GM21381 (cell line): ENCODE results near the gene FCAMR.

ENCODE experiments used
- ATAC-seq: cut with Tn5 transposase; IDR thresholded peaks from one replicate; pipeline ENCODE4 v1.9.1; 2021; ENCODE audit warnings: mild to moderate bottlenecking, moderate library complexity; ENCODE audit not compliant: unreplicated experiment

FCAMR gene

DNA sequence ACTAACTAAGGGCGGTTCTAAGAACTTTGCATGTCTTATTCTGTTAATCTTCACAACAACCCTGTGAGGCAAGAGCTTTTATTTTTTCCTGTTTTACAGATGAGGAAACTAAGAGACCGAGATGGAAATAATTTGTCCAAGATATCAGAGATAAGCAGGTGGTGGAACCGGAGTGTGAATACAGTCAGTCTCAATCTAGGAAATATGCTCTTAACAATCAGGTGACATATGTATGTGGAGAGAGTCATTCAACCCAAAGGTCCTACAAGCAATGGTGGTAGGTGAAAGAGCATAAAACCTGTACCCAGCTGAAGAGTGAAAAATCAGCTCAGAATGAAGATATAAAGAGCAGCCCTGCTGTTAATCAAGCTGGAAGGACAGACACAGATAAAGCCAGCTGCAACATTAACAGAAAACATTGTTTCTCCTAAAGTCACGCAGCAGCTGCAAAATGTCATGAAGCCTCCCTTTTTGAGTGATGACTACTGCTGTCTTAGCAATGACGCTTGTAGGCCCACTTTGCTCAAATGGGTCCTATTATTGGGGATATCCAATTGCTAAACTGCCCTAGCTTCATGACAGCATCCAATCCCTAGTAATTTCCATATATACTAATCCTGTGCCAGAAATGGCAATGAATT, 30.5 kb upstream of the FCAMR start:
- no peak for ATAC-seq

DNA sequence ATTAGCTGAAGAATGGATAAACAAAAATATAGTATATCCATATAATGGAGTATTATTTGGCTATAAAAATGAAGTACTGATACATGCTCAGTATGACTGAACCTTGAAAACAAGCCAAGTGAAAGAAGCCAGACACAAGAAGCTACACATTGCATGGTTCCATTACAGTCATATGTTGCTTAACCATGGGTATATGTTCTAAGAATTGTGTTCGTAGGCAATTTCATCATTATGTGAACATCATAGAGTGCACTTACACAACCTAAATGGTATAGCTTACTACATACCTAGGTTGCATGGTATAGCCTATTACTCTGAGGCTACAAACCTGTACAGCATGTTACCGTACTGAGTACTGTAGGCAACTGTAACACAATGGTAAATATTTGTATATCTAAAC, 28.6 kb upstream of the FCAMR start:
- no peak for ATAC-seq

DNA sequence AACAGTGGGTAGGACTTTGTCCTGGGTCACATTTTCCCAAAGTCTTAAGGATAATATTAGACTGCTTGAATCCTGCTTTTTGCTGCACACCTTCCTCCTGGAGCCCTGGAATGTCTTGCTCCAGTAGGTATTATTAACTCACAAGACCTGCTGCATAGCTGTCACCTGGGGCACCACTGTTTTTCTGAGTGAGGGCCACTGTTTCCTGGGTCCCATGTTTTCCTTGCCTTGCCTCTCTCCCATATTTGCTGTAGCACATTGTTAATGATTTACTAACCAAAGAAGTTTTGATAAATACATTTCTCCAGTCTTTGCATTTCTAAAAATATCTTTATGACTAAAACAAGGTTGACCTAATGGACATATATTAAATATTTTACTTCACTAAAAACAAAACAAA, 22.5 kb upstream of the FCAMR start:
- ATAC-seq, result no peak

DNA sequence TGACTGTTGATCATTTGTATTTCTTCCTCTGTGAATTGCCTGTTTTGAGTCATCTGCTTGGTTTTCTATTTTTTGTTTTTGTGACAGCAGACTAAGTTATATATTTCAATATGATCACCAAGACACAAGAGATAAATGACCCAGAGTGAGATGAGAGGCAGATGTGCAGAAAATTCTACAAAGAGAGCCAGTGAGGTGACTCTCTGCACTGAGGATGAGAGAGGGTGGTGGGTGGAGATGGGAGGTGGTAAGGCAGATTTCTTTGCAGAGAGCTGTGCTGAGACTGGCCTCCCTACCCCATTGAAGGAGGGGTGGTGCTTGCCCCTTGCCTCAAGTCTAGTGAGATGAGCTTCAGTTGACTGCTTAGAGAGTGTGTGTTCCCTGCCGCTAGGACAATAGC, 17.6 kb upstream of the FCAMR start:
- no peak for ATAC-seq

DNA sequence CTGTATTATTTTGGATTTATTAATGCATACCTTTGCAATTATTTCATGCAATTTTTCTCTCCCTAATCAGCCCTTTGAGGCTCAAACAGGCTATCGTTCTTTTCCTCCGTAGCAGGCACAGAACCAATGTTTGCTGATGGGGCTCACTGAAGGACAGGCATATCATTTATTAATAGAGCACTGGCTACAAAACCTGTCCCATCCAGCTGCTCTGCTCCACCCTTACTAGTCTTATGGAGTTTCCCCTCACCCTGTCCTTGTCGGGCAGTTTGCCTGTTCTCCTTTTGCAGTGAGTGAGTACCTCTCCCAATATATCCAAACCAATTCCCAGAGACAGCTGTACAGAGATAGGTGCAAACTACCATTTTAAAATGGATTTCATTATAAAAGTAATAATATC, 16.6 kb upstream of the FCAMR start:
- no peak for ATAC-seq

DNA sequence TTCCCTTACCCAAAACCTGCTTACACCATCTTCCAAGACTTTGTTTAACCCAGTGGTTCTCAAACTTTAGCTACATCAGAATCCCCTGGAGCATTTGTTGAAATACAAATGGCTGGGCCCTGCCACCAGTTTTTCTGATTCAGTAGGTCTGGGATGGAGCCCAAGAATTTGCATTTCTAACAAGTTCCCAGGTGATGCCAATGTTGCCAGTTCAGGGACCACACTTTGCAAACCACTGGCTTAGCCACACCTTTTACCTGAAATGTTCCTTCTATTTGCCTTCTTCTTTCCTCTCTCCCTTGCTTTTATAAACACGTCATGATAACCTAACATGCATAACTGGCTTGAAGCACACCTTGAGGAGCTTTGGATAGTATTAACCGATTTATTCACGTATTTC, 16.1 kb upstream of the FCAMR start:
- no peak for ATAC-seq

DNA sequence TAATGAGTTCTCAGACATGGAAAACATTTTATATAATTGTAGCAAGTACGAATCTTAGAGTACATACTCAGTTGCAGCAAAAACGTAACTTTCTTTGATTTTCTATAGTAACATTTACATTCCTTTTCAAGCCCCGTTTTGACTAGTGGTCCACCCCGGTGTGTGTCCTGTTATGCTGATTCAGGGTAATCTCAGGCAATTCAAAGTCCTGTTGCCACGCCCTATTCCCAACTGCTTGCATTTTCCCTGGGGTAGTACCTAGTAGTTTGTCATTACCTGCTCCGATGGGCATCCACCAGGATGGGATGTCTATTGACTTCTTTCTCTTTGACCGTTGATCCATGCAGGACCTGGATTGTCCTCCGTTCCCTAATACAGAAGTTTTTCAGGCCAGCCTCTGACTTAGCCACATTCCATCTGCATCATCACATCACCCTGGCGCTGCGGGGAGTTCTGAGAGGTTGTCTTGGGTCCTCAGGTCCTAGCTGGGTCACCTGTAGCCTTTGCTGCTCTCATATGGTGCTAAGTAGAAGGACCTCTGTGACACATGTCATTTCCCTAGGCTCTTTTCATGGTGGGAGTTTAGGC, 15.0 kb upstream of the FCAMR start:
- no peak for ATAC-seq

DNA sequence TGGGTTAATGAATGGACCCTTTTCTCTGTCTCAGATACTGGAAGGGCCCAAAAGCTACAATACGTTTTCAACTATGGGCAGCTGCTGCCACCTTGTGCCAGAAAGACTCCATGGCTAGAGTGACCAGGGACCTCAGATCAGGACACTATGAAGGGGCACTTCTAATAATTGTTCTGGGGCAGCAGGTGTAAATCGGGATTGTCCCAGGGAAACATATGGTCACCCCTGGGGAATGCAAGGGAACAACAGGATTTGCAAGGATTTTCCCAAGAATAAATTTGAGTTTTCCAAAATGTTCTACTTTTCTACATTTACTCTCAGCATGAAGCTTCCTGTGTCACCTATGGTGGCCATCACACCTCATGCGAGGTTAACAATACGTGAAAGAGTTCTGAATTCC, 12.0 kb upstream of the FCAMR start:
- ATAC-seq, result peak; percentile 74

DNA sequence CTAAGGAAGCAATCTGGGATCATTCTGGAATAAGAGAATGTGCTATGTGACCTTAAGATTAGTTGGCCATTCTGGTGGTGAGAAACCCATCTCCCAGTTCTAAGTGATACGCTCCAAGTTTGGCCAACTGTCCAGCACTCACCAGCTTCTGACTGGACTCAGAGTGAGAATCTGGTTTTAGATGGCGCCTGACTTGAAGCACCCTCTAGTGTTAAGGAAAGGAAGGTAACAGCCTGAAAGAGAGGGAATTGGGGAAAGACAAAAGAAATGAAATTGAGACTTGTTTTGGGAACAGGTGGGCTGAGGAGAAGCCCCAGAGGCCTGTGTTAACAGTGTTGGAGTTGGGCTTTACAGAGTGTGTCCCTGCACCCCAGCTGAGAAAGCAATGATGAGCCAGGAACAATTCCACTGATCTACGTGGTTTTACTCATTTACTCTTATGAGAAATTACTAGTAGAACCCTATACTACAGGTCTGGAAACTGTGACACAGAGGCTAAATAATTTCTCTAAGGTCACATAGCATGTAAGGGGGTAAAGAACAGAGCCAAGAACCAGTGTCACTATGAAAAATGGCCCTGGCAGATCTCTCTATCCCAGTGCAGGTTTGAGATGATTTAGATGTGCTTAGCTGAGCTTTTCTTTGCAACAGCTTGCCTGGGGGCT, 9.3 kb upstream of the FCAMR start:
- no peak for ATAC-seq

DNA sequence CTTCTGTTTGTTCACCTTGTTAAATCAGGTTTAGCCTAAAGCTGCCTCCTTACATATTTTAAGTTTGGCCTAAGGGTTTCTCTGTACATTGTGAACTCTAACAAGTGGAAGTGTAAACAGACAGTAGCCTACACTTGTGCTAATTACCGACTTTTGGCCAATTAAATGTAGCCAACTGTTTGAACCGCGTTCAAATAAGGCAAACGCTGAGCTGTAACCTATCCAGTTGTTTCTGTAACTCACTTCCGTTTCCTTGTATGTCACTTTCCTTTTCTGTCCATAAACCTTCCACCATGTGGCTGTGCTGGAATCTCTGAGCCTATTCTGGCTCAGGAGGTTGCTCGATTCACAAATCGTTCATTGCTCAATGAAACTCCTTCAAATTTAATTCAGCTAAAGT, 8.0 kb upstream of the FCAMR start:
- ATAC-seq, result no peak

DNA sequence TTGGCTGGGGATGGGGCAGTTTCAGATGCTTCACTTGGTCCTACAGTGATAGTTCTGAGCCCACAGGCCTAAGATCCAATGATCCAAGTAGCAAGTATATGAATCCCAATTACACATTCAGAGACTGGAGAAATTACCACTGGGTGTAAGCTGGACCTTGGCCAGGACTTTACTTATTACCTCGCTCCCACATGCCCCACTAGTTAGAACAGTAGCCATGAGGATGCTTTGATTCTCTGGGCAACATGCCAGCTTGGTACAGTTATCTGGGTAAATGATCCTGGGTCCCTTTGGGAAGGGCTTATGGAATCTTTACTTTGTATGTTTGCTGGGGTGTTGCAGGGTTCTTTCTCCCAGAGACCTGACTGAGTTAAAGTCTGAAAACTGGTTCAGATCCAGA, 5.0 kb upstream of the FCAMR start:
- ATAC-seq, result no peak

DNA sequence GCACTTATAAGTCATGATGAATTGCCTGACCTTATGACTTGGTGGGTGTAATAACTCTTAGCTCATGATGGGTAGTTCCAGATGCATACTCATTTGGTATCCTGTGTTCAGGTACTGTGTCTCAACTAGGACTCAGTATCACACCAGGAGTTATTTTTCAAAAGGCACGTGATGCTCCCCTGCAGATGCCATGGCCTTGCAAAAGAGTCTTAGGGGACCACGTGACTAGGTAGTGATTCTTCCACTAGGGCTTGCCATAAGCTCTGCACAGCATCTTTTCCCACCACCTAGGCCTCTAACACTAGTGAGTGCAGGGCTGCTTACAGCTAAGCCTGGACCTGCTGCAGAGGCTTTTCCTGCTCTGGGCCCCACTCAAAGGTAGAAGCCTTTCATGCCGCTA, 3.9 kb upstream of the FCAMR start:
- ATAC-seq, result no peak

DNA sequence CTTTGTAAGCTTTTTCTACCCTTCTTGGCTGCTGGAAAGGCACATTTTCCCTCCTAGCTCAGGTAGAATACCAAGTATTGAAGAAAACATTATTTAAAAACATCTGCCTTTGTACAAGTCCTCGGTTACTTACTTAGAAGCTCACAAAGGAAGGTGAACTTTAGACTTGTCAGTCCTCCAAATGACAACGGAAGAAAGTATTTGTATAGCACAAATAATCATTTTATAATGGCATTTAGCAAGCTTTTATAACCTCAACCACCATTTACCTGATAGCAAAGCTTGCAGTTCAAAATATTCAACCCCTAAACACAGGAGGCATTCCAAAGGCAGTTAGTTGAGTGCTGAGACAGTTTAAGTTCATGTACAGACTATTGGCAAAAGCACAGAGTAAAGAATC, 2.5 kb upstream of the FCAMR start:
- ATAC-seq, result no peak

DNA sequence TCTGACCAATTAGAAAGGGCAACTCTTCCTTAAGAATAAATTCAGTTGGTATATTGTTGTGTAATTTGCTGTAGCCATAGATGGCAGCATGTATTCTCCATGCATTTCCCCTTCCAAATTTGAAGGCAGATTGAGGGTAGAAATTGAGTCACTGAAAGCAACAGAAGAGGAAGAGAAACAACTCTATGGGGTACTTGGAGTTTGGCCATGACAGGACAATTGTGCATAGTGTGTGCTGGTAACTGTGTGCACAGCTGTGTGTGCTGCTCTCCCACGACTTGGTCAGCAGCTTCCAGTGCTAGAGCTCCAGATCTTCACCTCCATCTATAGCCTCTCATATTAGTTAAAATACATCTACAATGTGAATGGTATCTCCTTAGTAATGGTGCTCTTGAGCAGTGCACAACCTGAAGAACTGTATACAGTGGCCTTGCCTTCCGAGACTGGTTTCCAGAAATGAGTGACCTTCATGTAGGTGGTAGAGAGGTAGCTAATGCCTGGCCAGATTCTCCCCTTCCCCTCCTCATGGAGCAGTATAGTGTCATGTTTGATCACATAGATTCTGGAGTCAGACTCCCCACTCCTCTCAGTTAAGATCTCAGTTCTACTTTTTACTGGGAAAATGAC, 882 bp upstream of the FCAMR start:
- peak; percentile 55 for ATAC-seq

DNA sequence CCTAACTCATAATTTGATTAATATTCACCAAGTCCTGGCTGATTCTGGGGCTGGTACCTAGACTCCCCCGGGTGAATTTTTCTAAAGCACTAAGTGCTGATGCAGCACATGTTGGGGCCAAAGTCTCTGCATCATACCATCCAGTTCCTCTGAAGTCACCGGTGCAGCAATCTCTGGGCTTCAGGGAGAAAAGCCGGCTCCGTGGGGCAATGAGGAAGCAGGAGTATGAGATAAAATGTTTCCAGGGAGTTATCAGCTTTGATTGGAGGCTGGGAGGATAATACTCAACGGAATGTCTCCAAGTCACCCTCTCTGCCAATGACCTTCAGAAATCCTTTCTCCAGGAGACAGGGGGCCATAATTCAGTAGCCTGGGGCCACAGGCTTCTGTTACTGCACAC, 1.2 kb downstream of the FCAMR start:
- no peak for ATAC-seq

DNA sequence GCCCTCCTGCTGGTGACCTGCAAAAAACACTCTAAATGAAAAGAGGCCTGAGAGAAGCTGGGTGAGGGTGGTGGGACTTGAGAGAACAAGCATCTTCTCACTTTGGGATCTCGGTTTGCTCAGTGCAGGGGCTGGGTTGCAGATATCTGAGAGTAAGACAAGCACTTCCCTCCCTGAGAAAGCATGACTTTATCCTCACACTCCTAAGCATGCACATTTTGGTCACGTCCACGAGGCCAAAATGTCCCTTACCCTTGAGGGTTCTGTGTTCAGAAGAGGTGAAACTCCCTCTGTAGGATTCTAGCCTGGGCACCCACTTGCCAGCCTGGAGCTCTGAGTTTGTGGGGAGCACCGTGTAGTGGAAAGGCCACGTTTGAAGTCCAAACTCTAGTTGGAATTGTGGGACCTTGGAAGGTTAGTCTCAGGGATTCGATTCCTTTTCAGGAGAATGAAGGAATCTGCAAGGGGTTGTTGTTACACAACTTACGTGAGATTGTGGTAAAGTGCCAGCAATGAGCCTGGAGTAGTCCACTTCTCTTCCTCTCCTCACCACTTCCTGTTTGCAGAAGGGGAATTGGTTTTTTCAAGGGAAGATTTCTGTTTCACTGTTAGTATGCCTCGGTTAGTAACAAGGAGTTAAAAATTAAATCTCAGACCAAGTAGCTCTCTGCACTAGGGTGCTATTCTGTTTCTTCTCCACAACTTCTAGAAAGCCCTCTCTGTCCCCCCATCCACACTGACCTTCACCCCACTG, 3.0 kb downstream of the FCAMR start:
- peak; percentile 59 for ATAC-seq

DNA sequence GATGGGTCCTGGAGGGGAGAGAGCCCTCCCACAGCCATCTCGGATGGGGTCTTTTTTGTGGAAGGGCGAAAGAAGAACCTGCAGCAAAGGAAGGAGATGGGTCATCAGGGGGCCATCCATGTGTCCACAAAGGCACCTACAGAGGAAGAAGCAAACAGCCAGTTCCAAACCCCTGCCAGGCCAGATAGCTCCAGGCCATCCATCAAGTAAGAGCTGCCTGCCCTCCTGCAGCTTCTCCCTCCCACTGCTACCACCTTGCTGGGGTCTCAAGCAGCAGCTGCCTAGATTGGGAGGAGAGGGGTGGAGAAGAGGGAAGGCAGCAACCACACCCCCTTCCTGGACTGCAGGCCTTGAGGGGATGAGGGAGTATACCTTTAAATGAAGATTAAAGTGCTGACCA, 4.5 kb downstream of the FCAMR start:
- ATAC-seq, result no peak

DNA sequence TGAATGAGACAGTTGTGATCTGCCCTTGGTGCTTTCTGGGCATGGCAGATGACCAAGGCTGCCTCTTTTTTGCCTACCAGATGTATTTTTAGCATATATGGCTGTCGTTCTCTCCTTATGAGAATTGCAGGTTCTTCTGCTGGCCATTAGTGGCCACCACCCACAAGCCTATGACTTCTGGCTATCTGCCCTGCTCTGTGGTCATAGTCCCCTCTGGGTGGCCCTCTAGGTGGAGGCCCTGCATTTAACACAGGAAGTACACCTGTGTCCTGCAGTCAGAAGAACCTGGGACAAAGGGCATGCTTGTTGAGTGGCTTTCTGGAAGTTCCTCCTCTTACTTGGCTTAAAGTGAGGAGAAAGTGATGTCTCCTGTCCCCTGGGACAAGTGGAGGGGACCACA, 6.5 kb downstream of the FCAMR start:
- no peak for ATAC-seq

DNA sequence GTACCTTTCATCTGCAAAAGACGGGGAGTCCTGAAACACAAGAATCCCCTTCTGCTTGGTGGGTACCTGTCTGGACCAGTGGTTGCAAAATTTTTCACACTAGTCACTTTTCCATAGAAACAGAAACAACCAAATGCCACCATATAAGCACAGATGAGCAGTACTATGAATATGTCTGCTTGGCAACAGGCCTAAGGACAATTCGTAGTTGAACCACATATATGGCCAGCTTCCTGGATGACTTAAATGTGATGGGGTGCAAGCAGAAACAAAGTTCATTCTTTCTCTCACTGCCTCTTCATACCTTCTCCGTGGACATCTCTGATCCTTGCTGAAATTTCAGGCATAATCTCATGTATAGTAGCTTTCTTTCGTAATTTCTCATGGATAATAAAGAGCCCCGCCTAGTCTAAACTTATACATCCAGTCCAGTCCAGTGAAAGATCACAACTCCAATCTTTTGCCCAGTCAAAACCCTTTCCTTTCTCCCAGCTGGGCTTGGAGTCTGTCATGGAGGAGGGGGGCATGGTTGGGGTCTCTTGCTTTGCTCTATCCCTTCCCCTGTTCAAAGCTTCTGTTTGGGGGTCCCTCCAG, 7.0 kb downstream of the FCAMR start:
- no peak for ATAC-seq

DNA sequence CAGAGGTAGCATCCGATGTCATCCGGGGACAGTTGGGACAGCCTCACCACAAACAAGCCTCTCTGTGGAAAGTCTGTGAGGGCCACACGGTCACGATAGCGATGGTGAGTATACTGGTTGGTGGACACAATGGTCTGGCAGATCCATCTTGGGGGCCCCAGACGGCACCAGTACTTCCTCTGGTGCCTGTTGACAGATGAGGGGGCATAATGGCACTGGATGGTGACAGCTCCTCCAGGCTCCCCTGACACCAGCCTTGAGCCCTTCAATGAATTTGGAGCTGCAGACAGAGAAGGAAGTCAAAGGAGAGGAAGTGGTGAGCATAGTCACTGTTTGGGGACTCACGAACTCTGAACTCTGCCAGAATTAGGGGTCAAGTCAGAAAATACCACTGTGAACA, 8.0 kb downstream of the FCAMR start:
- no peak for ATAC-seq

DNA sequence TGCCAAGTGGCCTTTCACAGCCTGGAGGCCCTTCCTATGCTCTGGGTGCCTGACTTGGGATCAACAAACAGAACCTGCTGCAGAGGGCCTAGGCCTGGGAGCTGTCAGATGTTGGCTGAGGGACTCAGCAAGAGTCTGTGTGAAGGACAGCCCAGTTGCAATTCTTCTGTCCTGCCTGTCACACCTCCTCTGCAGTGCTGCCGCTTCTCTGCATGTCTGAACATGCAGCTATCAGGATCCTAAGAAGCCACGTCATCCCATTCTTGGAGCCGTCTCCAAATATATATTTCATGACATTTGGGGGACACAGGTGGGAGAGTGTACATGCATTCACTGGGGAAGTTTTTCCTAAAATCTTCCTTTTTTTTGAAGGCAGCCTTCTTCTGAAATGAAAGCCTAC, 8.6 kb downstream of the FCAMR start:
- no peak for ATAC-seq
